Suprapubic skin (tissue), 4 donors: Measurements from ENCODE around the gene XCL1. TPM values are rescaled to one million over a fixed set of nuclear protein-coding genes. Genes with fewer than 3 reads are reported as not detected.

Experiments
- DNase-seq, 2 donors: peaks; one replicate each; pipeline ENCODE4 v3.0.0-alpha.2; 2019; ENCODE audit warnings: low spot score in 2 of 2
- H3K27ac ChIP-seq: fragments of 200-600 bp; sonication (generic); one replicate; pipeline ENCODE4 v1.5.1; 2019
- H3K27me3 ChIP-seq: fragments of 200-600 bp; sonication (generic); one replicate; pipeline ENCODE4 v1.5.1; 2019
- H3K36me3 ChIP-seq: fragments of 200-600 bp; sonication (generic); one replicate; pipeline ENCODE4 v1.5.1; 2019
- H3K4me1 ChIP-seq: fragments of 200-600 bp; sonication (generic); one replicate; pipeline ENCODE4 v1.5.1; 2019
- H3K4me3 ChIP-seq: fragments of 200-600 bp; sonication (generic); one replicate; pipeline ENCODE4 v1.5.1; 2019; ENCODE audit warnings: mild to moderate bottlenecking
- H3K9me3 ChIP-seq: fragments of 200-600 bp; sonication (generic); one replicate; pipeline ENCODE4 v1.5.1; 2019
- EP300 ChIP-seq: sonication (generic); formaldehyde crosslinking; IDR thresholded peaks from one replicate; pipeline ENCODE4 v1.6.1; 2017; ENCODE audit warnings: antibody characterized with exemption
- POLR2A ChIP-seq, 2 donors: fragments of 450-650 bp; IDR thresholded peaks; one replicate each; pipeline ENCODE4 v1.6.1; 2017; ENCODE audit warnings: antibody characterized with exemption in 2 of 2, mild to moderate bottlenecking in 2 of 2, moderate library complexity in 2 of 2
- POLR2AphosphoS5 ChIP-seq, 3 donors: sonication (generic); formaldehyde crosslinking; IDR thresholded peaks; one replicate each; pipeline ENCODE4 v1.6.1; 2017; ENCODE audit warnings: antibody characterized with exemption in 3 of 3
- WGBS: methylation state at CpG from one replicate; pipeline ENCODE4 v1.1.5; 2018; 5-methylcytosine and 5-hydroxymethylcytosine counted together
- total RNA-seq, 4 donors: library from RNA; depleted of rRNA; stranded (reverse); fragments of >200 nt; gene quantifications; one replicate each; pipeline ENCODE4 v1.1.0, GENCODE V29; 2016
- TF ChIP-seq, protein P1 (sequence below), 2 donors: fragments of 200-600 bp in 1 of 2; fragments of 450-650 bp in 1 of 2; sonication (generic) in 1 of 2; IDR thresholded peaks; one replicate each; pipeline ENCODE4 v1.5.1; 2016 to 2019; ENCODE audit warnings: antibody characterized with exemption in 2 of 2, mild to moderate bottlenecking in 1 of 2, moderate library complexity in 1 of 2

Gene XCL1
- total RNA-seq, 4 donors from 2014 or later: not detected

GRCh38 chr1:168550971-168551370 lies 25.4 kb upstream of the XCL1 start:
- TF ChIP-seq, protein P1, sequence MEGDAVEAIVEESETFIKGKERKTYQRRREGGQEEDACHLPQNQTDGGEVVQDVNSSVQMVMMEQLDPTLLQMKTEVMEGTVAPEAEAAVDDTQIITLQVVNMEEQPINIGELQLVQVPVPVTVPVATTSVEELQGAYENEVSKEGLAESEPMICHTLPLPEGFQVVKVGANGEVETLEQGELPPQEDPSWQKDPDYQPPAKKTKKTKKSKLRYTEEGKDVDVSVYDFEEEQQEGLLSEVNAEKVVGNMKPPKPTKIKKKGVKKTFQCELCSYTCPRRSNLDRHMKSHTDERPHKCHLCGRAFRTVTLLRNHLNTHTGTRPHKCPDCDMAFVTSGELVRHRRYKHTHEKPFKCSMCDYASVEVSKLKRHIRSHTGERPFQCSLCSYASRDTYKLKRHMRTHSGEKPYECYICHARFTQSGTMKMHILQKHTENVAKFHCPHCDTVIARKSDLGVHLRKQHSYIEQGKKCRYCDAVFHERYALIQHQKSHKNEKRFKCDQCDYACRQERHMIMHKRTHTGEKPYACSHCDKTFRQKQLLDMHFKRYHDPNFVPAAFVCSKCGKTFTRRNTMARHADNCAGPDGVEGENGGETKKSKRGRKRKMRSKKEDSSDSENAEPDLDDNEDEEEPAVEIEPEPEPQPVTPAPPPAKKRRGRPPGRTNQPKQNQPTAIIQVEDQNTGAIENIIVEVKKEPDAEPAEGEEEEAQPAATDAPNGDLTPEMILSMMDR (IDR thresholded peaks at IDR 0.05): no peak
- TF ChIP-seq POLR2A (IDR thresholded peaks at IDR 0.05) (no peak), EP300 (no peak), POLR2AphosphoS5 (IDR thresholded peaks at IDR 0.05) (no peak)
- Histone ChIP-seq H3K9me3 (no peaks in the 10 kb centered on the region), H3K27ac (no peak overlapping the region), H3K4me1 (no peaks in the 10 kb centered on the region), H3K27me3 (no peaks in the 10 kb centered on the region), H3K36me3 (no peaks in the 10 kb centered on the region), H3K4me3 (no peak overlapping the region)
- DNase-seq: no peak
- WGBS: 55% methylated on average over 1 of the region's 1 CpG

- TF ChIP-seq POLR2A (IDR thresholded peaks at IDR 0.05): no peak
- TF ChIP-seq EP300: no peak
- TF ChIP-seq, protein P1 (IDR thresholded peaks at IDR 0.05): no peak
- no peak for TF ChIP-seq POLR2AphosphoS5 (IDR thresholded peaks at IDR 0.05)
These were observed 24.7 kb upstream of the XCL1 start for GRCh38 chr1:168551688-168552087.

DNA sequence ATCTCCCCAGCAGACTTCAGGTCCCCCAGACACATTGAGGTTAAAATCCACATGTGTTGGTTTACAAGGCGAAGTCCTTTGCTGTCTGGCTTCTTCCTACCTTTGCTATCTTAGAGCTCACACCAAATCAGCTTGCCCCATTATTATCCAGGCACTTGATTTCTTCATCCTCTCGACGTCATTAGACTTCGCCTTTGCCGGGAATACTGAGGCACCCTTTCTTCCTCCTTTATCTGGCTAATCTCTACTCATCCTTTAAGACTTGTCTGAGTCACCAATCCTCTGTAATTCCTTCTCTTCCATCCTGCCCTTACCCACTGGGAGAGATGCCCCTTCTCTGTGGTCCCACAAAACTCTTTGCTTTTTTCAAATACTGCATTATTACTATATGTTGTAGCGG lies 23.4 kb upstream of the XCL1 start:
- no peaks in the 10 kb centered on the region for H3K27me3 ChIP-seq
- no peak overlapping the region for H3K27ac ChIP-seq
- DNase-seq: no peak
- TF ChIP-seq, protein P1 (IDR thresholded peaks at IDR 0.05): no peak
- no peak for TF ChIP-seq POLR2AphosphoS5 (IDR thresholded peaks at IDR 0.05)
- no peak for TF ChIP-seq EP300
- no peak for TF ChIP-seq POLR2A (IDR thresholded peaks at IDR 0.05)
- H3K9me3 ChIP-seq: no peaks in the 10 kb centered on the region
- WGBS: 92% methylated on average over 6 of the region's 6 CpGs
- H3K4me1 ChIP-seq: no peaks in the 10 kb centered on the region
- no peaks in the 10 kb centered on the region for H3K36me3 ChIP-seq
- no peak overlapping the region for H3K4me3 ChIP-seq

More at GRCh38 chr1:168551688-168552087, 24.7 kb upstream of the XCL1 start:
- H3K27ac ChIP-seq: no peak overlapping the region
- DNase-seq: no peak
- no peaks in the 10 kb centered on the region for H3K27me3 ChIP-seq
- no peaks in the 10 kb centered on the region for H3K4me1 ChIP-seq
- H3K36me3 ChIP-seq: no peaks in the 10 kb centered on the region
- no peaks in the 10 kb centered on the region for H3K9me3 ChIP-seq
- WGBS: 94% methylated on average over 4 of the region's 4 CpGs
- no peak overlapping the region for H3K4me3 ChIP-seq

- H3K9me3 ChIP-seq: no peaks in the 10 kb centered on the region
- H3K27ac ChIP-seq: no peak overlapping the region
- no peaks in the 10 kb centered on the region for H3K36me3 ChIP-seq
- TF ChIP-seq POLR2AphosphoS5 (IDR thresholded peaks at IDR 0.05): no peak
- no peak for TF ChIP-seq EP300
- TF ChIP-seq, protein P1 (IDR thresholded peaks at IDR 0.05): no peak
- 93% methylated on average over 5 of the region's 5 CpGs for WGBS
- H3K27me3 ChIP-seq: no peaks in the 10 kb centered on the region
- no peak for DNase-seq
- H3K4me1 ChIP-seq: no peaks in the 10 kb centered on the region
- no peak overlapping the region for H3K4me3 ChIP-seq
These were observed 22.5 kb upstream of the XCL1 start for GRCh38 chr1:168553680-168554553.

DNA sequence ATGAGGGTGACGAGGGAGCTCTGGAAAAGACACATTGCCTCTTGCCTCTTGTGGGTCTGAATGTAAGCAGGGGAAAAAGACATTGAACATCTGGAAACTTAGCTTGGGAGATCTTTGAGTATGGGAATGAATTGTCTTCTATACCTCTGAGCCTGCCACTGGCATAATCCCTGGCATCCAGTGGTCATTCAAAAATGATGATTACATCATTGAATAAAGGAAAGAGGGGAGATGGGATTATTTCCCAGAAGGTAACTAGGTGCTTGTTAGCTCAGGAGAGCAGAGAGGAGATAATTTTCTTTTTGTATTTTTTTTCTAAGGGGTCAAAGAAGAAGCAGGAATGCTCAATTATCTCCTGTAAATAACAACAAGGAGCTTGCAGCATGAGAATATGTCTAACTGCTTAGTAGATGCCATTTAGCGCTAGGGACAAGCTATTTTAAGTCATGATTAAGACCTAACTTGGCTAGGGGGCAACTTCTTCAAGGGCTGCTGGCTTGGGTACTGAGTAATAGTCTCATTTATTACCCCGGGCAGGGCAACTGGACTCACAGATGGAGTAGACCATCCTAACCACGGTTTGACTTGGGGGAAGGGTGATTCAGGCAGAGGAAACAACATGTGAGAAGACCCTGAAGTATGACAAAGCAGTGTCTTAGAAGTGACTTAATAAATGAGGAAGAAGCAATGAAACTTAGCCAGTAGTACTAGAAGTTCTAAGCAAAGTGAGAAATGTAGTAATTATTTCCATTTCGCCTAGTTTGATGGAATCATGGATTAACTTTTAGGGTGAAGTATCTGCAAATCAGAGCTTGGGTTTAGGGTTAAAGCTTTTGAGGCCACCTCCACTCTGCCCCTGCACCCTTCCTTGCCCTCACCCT lies 21.6 kb upstream of the XCL1 start:
- no peaks in the 10 kb centered on the region for H3K36me3 ChIP-seq
- no peaks in the 10 kb centered on the region for H3K9me3 ChIP-seq
- H3K4me3 ChIP-seq: no peak overlapping the region
- no peak overlapping the region for H3K27ac ChIP-seq
- H3K27me3 ChIP-seq: no peaks in the 10 kb centered on the region
- H3K4me1 ChIP-seq: no peaks in the 10 kb centered on the region
- WGBS: 85% methylated on average over 5 of the region's 5 CpGs
- DNase-seq: no peak
- no peak for TF ChIP-seq POLR2AphosphoS5 (IDR thresholded peaks at IDR 0.05)
- no peak for TF ChIP-seq POLR2A (IDR thresholded peaks at IDR 0.05)
- TF ChIP-seq, protein P1 (IDR thresholded peaks at IDR 0.05): no peak
- TF ChIP-seq EP300: no peak
